Transverse colon (tissue), 4 donors: ENCODE measurements around the gene WSB1. TPM values are rescaled to one million over a fixed set of nuclear protein-coding genes. Genes with fewer than 3 reads are reported as not detected.

Experiments
- DNase-seq: peaks from one replicate; pipeline ENCODE4 v3.0.0-alpha.2; 2019
- H3K27ac ChIP-seq, 4 donors: fragments of 200-600 bp; sonication (generic); 2 replicates each; pipeline ENCODE4 v1.5.1; 2016 to 2018; ENCODE audit warnings: inconsistent platforms in 4 of 4
- H3K27me3 ChIP-seq: fragments of 200-600 bp; sonication (generic); 2 replicates; pipeline ENCODE4 v1.5.1; 2017; ENCODE audit warnings: inconsistent platforms
- H3K36me3 ChIP-seq, 4 donors: fragments of 200-600 bp; sonication (generic); 2 replicates each; pipeline ENCODE4 v1.5.1; 2017 to 2019; ENCODE audit warnings: inconsistent platforms in 4 of 4
- H3K4me1 ChIP-seq, 4 donors: fragments of 200-600 bp; sonication (generic); 2 replicates each; pipeline ENCODE4 v1.5.1; 2017 to 2020; ENCODE audit warnings: inconsistent platforms in 4 of 4
- H3K4me3 ChIP-seq, 4 donors: fragments of 200-600 bp; sonication (generic); 1 replicate in 1 of 4; 2 replicates in 3 of 4; pipeline versions ENCODE4 v1.5.1 to v1.6.1; 2017 to 2019; ENCODE audit warnings: inconsistent platforms in 4 of 4
- H3K9me3 ChIP-seq, 2 donors: fragments of 200-600 bp; sonication (generic); 2 replicates each; pipeline ENCODE4 v1.5.1; 2017 to 2019; ENCODE audit warnings: inconsistent platforms in 2 of 2
- POLR2A ChIP-seq: fragments of 450-650 bp; IDR thresholded peaks from one replicate; pipeline ENCODE4 v1.6.1; 2016; ENCODE audit warnings: antibody characterized with exemption, mild to moderate bottlenecking, moderate library complexity
- POLR2AphosphoS5 ChIP-seq, 3 donors: sonication (generic); formaldehyde crosslinking; IDR thresholded peaks; one replicate each; pipeline ENCODE4 v1.6.1; 2016; ENCODE audit warnings: antibody characterized with exemption in 3 of 3
- WGBS, 2 donors: methylation state at CpG; one replicate each; pipeline ENCODE4 v1.1.5; 2018; ENCODE audit warnings: low coverage in 1 of 2; 5-methylcytosine and 5-hydroxymethylcytosine counted together
- in situ Hi-C, 4 donors: fragments of 200-750 bp; cut with MboI; loops; one replicate each; pipeline versions ENCODE4 v1.15.0 to v1.15.1; 2017; ENCODE audit warnings: low sequenced_read_pairs in 3 of 4, low pct_ligation_motif_present in 1 of 4, low pct_unique_long_range_greater_than_20kb in 1 of 4
- intact Hi-C: fragments of 100-400 bp; cut with DNase I; formaldehyde crosslinking; loops from one replicate; pipeline ENCODE4 v1.15.1; 2023; ENCODE audit warnings: low total_unique reads
- total RNA-seq, 4 donors: library from RNA; depleted of rRNA; stranded (reverse); fragments of >200 nt; gene quantifications; one replicate each; pipeline ENCODE4 v1.1.0, GENCODE V29; 2016
- TF ChIP-seq, protein P1 (sequence below), 5 experiments: fragments of 200-600 bp in 3 of 5; fragments of 450-650 bp in 2 of 5; sonication (generic) in 3 of 5; IDR thresholded peaks; 1 replicate in 2 of 5; 2 replicates in 3 of 5; pipeline ENCODE4 v1.5.1; 2016 to 2017; ENCODE audit warnings: antibody characterized with exemption in 5 of 5, inconsistent platforms in 3 of 5, mild to moderate bottlenecking in 2 of 5, moderate library complexity in 1 of 5

Gene WSB1
- total RNA-seq, 4 donors from 2014 or later = 90.4 to 335 (median 261) TPM

DNA sequence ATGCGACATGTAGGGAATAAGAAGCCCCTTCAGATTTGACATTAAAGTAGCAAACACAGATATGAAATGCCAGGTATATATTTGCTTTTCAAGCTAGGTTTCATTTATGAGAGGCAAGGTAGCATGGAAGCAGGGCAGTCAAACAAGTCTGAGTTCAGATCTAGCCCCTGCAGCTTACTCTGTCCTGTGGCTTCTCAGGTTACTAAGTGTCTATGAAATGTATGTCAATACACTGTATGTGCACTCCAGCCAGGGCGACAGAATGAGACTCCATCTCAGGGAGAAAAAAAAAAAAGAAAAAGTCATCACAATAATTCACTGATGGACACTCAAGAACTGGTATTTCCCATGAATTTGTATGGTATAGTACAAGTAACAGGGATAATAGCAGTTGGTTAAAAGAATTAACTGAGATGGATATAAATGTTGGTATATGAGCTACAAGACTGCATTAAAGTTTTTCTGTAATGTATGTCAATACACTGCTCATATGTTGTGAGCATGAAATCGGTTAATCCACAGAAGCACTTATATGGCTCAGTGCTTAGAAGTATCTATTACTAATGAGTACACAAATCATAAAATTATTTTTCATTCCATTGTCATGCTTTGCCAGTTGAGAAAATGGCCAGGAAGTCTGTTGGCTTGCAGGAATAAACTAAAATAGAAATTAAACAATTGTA, 2.9 kb upstream of the WSB1 start:
- Histone ChIP-seq H3K27ac (no peak overlapping the region), H3K4me1 (peaks cover 5 to 11% (median 7%) of the 10 kb centered on the region in 4 donors), H3K9me3 (no peaks in the 10 kb centered on the region), H3K4me3 (no peak overlapping the region), H3K36me3 (no peaks in the 10 kb centered on the region), H3K27me3 (no peaks in the 10 kb centered on the region)
- in situ Hi-C loops = loop anchor here in 1 of 4 donors (5.0 kb wide), 1 partner anchor 49 kb away; no protein-coding TSS in a partner anchor
- DNase-seq = no peak
- no peak for TF ChIP-seq POLR2A
- intact Hi-C loops = no loop called here
- WGBS, 2 donors = 83 to 91% methylated on average over 3 of the region's 3 CpGs

DNA sequence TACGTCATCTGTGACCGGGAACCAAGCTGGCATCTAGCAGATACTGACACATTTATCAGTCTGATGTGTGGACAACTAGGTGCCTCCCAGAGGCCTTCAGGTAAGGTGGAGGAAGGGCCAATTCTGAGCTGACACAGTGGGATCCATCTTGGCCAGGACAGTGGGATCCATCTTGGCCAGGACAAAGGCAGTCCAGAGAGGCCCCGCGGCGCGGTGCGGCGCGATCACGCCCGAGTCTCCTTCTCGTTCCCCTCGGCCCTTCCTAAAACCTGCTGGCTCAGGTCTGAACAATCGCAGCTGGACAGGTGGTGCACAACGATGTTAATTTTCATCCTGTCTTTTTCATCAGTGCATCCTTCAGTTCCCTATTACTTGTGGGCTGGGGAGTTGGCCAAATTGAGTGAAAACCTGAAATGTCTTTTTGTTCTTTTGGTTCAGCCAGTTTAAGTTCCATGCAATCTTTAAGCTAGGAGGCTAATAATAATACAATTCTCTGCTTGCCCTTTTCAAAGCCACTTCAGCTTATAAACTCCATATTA, 486 bp upstream of the WSB1 start:
- no peaks in the 10 kb centered on the region for H3K27me3 ChIP-seq
- TF ChIP-seq POLR2A = no peak
- intact Hi-C loops = no loop called here
- peak overlapping the region in 3 of 4 donors; percentile 52 to 76 (median 74) for H3K4me3 ChIP-seq
- no peaks in the 10 kb centered on the region for H3K9me3 ChIP-seq
- H3K27ac ChIP-seq = peak overlapping the region; percentile 99 to 100 (median 99)
- H3K4me1 ChIP-seq = peaks cover 27 to 35% (median 28%) of the 10 kb centered on the region in 4 donors
- H3K36me3 ChIP-seq = no peaks in the 10 kb centered on the region
- DNase-seq = no peak
- in situ Hi-C loops = loop anchor here in 1 of 4 donors (5.0 kb wide), 1 partner anchor 51 kb away; no protein-coding TSS in a partner anchor
- WGBS, 2 donors = 83 to 85% methylated on average over 7 to 15 of the region's 15 CpGs

DNA sequence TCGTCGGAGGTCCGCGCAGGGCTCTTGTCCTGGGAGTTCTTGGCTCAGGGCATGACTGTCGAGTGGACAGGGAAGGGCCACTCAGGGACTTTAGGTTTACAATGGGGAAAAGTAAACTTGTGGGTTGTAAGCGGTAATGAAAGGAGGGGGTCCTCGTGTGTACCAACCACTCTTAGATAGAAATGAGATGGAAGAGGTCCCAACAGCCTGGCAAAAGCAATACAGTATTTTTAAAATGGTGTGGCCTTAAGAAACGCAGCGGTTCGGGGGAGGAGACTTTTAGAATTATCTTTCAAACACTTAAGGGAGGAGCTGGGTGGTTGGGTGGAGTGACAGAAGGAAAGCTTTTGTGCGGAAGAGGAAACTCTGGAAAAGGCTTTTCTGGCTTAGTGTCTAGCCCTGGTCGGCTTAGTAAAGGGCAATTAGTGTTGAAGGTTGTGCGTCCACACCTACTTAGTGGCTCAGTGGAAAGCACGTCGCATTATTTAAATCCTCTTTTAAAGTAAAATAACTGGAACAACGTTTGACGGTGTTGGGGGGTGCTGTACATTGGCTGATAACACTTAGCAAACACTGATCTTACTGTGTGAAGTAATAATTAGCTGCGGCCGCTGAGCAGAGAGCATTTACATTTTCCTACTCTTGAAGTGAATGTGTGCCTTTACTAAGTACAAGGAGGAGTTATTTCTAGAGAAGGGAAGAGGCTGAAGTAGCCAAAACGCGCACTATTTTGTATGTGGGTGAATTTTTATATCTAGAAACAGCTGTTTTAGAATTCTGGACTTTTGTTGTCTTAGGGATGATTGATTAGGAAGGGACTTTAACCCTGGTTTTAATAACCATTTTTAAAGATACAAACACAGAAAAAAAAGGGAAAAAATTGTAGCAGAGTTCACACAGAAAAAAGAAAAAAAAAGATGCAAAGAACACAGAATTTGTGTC, 1.0 kb downstream of the WSB1 start:
- TF ChIP-seq POLR2A (peak; percentile 82), POLR2AphosphoS5 (IDR thresholded peaks at IDR 0.05) (peak; percentile 81 to 86 (median 85))
- TF ChIP-seq, protein P1, sequence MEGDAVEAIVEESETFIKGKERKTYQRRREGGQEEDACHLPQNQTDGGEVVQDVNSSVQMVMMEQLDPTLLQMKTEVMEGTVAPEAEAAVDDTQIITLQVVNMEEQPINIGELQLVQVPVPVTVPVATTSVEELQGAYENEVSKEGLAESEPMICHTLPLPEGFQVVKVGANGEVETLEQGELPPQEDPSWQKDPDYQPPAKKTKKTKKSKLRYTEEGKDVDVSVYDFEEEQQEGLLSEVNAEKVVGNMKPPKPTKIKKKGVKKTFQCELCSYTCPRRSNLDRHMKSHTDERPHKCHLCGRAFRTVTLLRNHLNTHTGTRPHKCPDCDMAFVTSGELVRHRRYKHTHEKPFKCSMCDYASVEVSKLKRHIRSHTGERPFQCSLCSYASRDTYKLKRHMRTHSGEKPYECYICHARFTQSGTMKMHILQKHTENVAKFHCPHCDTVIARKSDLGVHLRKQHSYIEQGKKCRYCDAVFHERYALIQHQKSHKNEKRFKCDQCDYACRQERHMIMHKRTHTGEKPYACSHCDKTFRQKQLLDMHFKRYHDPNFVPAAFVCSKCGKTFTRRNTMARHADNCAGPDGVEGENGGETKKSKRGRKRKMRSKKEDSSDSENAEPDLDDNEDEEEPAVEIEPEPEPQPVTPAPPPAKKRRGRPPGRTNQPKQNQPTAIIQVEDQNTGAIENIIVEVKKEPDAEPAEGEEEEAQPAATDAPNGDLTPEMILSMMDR (IDR thresholded peaks at IDR 0.05) = no peak
- in situ Hi-C loops (loop anchor here in 1 of 4 donors (5.0 kb wide), 1 partner anchor 53 kb away; no protein-coding TSS in a partner anchor), intact Hi-C loops (no loop called here)
- Histone ChIP-seq H3K27me3 (no peaks in the 10 kb centered on the region), H3K36me3 (no peaks in the 10 kb centered on the region), H3K27ac (peak overlapping the region; percentile 99 to 100 (median 99)), H3K4me1 (peaks cover 38 to 50% (median 41%) of the 10 kb centered on the region in 4 donors), H3K9me3 (no peaks in the 10 kb centered on the region), H3K4me3 (peak overlapping the region; percentile 52 to 97 (median 75))
- DNase-seq = peak; percentile 76
- 1% methylated on average over 11 to 21 of the region's 21 CpGs for WGBS, 2 donors

DNA sequence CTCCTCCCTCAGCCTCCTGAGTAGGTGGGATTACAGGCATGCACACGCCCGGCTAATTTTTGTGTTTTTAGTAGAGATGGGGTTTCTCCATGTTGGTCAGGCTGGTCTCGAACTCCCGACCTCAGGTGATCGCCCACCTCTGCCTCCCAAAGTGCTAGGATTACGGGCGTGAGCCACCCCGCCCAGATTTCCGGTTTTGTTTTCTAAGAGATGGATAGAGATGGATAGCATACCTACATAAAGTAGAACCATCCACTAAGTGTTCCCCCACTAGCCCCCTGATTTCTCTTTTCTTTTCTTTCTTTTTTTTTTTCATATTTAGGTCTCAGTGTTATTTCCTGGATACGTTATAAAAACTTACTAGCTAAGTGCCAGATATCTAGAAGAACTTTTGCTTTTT, 2.0 kb downstream of the WSB1 start:
- 6 to 16% methylated on average over 3 to 10 of the region's 10 CpGs for WGBS, 2 donors
- no peak for DNase-seq
- Histone ChIP-seq H3K27me3 (no peaks in the 10 kb centered on the region), H3K9me3 (no peaks in the 10 kb centered on the region), H3K4me1 (peaks cover 39 to 60% (median 41%) of the 10 kb centered on the region in 4 donors), H3K4me3 (peak overlapping the region; percentile 52 to 97 (median 75)), H3K27ac (peak overlapping the region; percentile 99 to 100 (median 99)), H3K36me3 (no peaks in the 10 kb centered on the region)
- intact Hi-C loops (no loop called here), in situ Hi-C loops (no loop called here)
- TF ChIP-seq, protein P1 (IDR thresholded peaks at IDR 0.05) = no peak
- no peak for TF ChIP-seq POLR2A
